Fibroblast of skin of right quadriceps (primary cell): ENCODE measurements around the gene NTRK1.

Source experiments
- DNase-seq: peaks from one replicate; pipeline ENCODE4 v3.0.0-alpha.2; 2013

The NTRK1 gene

GRCh38 chr1:156860628-156861423 lies at the start of gene NTRK1:
NTRK1 (plus strand) TSS chr1:156860865; CDS start chr1:156860935, 70 bp downstream.
- DNase-seq = peak; percentile 34

GRCh38 chr1:156811168-156811567 lies 49.5 kb upstream of the NTRK1 start:
- no peak for DNase-seq

GRCh38 chr1:156812293-156812990 lies 48.2 kb upstream of the NTRK1 start:
- no peak for DNase-seq

- no peak for DNase-seq
These were observed 47.4 kb upstream of the NTRK1 start for GRCh38 chr1:156813298-156813697.

- DNase-seq = no peak
These were observed 46.7 kb upstream of the NTRK1 start for GRCh38 chr1:156813750-156814570.

- DNase-seq = no peak
These were observed 45.9 kb upstream of the NTRK1 start for GRCh38 chr1:156814571-156815260.

- DNase-seq = peak; percentile 52
These were observed 45.3 kb upstream of the NTRK1 start for GRCh38 chr1:156815307-156815826.

GRCh38 chr1:156815961-156816422 lies 44.7 kb upstream of the NTRK1 start:
- no peak for DNase-seq

GRCh38 chr1:156816561-156817328 lies 43.9 kb upstream of the NTRK1 start, which contains the start of gene SH2D2A:
SH2D2A (minus strand) TSS chr1:156816848; CDS start chr1:156816708, 140 bp downstream.
- DNase-seq = peak; percentile 61

- DNase-seq = peak; percentile 73
These were observed 38.9 kb upstream of the NTRK1 start for GRCh38 chr1:156821801-156822200.

- DNase-seq = no peak
These were observed 38.0 kb upstream of the NTRK1 start for GRCh38 chr1:156822680-156823079.

GRCh38 chr1:156823210-156823790 lies 37.4 kb upstream of the NTRK1 start:
- DNase-seq = no peak

- no peak for DNase-seq
These were observed 34.0 kb upstream of the NTRK1 start for GRCh38 chr1:156826630-156827029.

- no peak for DNase-seq
These were observed 32.1 kb upstream of the NTRK1 start for GRCh38 chr1:156828400-156829124.

- no peak for DNase-seq
These were observed 28.2 kb upstream of the NTRK1 start for GRCh38 chr1:156832434-156832833.

GRCh38 chr1:156833603-156834002 lies 27.1 kb upstream of the NTRK1 start:
- no peak for DNase-seq

GRCh38 chr1:156834322-156834721 lies 26.3 kb upstream of the NTRK1 start:
- no peak for DNase-seq

GRCh38 chr1:156836041-156836654 lies 24.5 kb upstream of the NTRK1 start:
- no peak for DNase-seq

- no peak for DNase-seq
These were observed 23.8 kb upstream of the NTRK1 start for GRCh38 chr1:156836892-156837291.

GRCh38 chr1:156838972-156839371 lies 21.7 kb upstream of the NTRK1 start:
- DNase-seq = no peak
